Measurements from ENCODE around the gene LRP10. TPM values are rescaled to one million over a fixed set of nuclear protein-coding genes. Genes with fewer than 3 reads are reported as not detected.

LRP10 gene
- 54.7 to 82.1 TPM (median 77.7 TPM) in 5 replicates for total RNA-seq (2022; extraction: Qiagen RNA extraction)

GRCh38 chr14:22871224-22872032 is at the start of gene LRP10:
LRP10 (plus strand) TSS chr14:22871740; CDS start chr14:22872304, 564 bp downstream.

GRCh38 chr14:22829661-22830442 is 41.7 kb upstream of the LRP10 start, which contains the start of gene MRPL52:
MRPL52 (plus strand) TSS chr14:22829887; CDS start chr14:22829913, 26 bp downstream.

GRCh38 chr14:22836301-22837113 is 35.0 kb upstream of the LRP10 start, which contains the start of gene MMP14:
MMP14 (plus strand) TSS chr14:22836585; CDS start chr14:22836818, 233 bp downstream.

GRCh38 chr14:22883173-22883976 is 11.8 kb downstream of the LRP10 start, which contains the start of gene REM2:
REM2 (plus strand) TSS chr14:22883222; CDS start chr14:22883288, 66 bp downstream.

GRCh38 chr14:22918804-22919600 is 47.5 kb downstream of the LRP10 start, which contains the start of gene RBM23:
RBM23 (minus strand) TSS chr14:22919149.

GRCh38 chr14:22929104-22929960 is 57.8 kb downstream of the LRP10 start, which contains the start of gene PRMT5:
PRMT5 (minus strand) TSS chr14:22929376; CDS start chr14:22929361, 15 bp downstream.

Other genes with a start within 250 kb of the LRP10 start
- not detected in 5 replicates for gene OR6J1, start 227.4 kb upstream of the LRP10 start, total RNA-seq (2022; extraction: Qiagen RNA extraction)
- 134 to 165 TPM (median 161 TPM) in 5 replicates for gene OXA1L, start 105.1 kb upstream of the LRP10 start, total RNA-seq (2022; extraction: Qiagen RNA extraction)
- gene SLC7A7, start 56.3 kb upstream of the LRP10 start, total RNA-seq (2022; extraction: Qiagen RNA extraction): 19.4 to 25.6 TPM (median 23.4 TPM) in 5 replicates
- 154 to 212 TPM (median 189 TPM) in 5 replicates for gene MRPL52, start 41.9 kb upstream of the LRP10 start, total RNA-seq (2022; extraction: Qiagen RNA extraction)
- 0.52 to 0.78 TPM (median 0.69 TPM) in 5 replicates for gene MMP14, start 35.2 kb upstream of the LRP10 start, total RNA-seq (2022; extraction: Qiagen RNA extraction)
- gene REM2, start 11.5 kb downstream of the LRP10 start, total RNA-seq (2022; extraction: Qiagen RNA extraction): 0.16 to 0.41 TPM (median 0.39 TPM) in 5 replicates
- gene RBM23, start 47.4 kb downstream of the LRP10 start, total RNA-seq (2022; extraction: Qiagen RNA extraction): 54.9 to 59.6 TPM (median 58.2 TPM) in 5 replicates
- gene PRMT5, start 57.6 kb downstream of the LRP10 start, total RNA-seq (2022; extraction: Qiagen RNA extraction): 101 to 124 TPM (median 113 TPM) in 5 replicates
- 31.2 to 34.5 TPM (median 32.6 TPM) in 5 replicates for gene HAUS4, start 85.3 kb downstream of the LRP10 start, total RNA-seq (2022; extraction: Qiagen RNA extraction)
- 28.8 to 36.7 TPM (median 33.7 TPM) in 5 replicates for gene AJUBA, start 110.8 kb downstream of the LRP10 start, total RNA-seq (2022; extraction: Qiagen RNA extraction)
- 2.7 to 3.9 TPM (median 3.6 TPM) in 5 replicates for gene C14orf93, start 138.4 kb downstream of the LRP10 start, total RNA-seq (2022; extraction: Qiagen RNA extraction)
- gene PSMB5, start 163.2 kb downstream of the LRP10 start, total RNA-seq (2022; extraction: Qiagen RNA extraction): 285 to 323 TPM (median 302 TPM) in 5 replicates
- not detected in 5 replicates for gene PSMB11, start 170.5 kb downstream of the LRP10 start, total RNA-seq (2022; extraction: Qiagen RNA extraction)
- 2.1 to 4.4 TPM (median 3.8 TPM) in 5 replicates for gene CDH24, start 185.8 kb downstream of the LRP10 start, total RNA-seq (2022; extraction: Qiagen RNA extraction)
- gene ACIN1, start 223.4 kb downstream of the LRP10 start, total RNA-seq (2022; extraction: Qiagen RNA extraction): 80.5 to 104 TPM (median 99.1 TPM) in 5 replicates
- gene C14orf119, start 223.8 kb downstream of the LRP10 start, total RNA-seq (2022; extraction: Qiagen RNA extraction): 77.4 to 90.2 TPM (median 85.3 TPM) in 5 replicates
- gene CIROP, start 233.2 kb downstream of the LRP10 start, total RNA-seq (2022; extraction: Qiagen RNA extraction): 0.06 TPM in 1 of 5 replicates, not detected in the others
- gene CEBPE, start 247.5 kb downstream of the LRP10 start, total RNA-seq (2022; extraction: Qiagen RNA extraction): not detected in 5 replicates